GM12878 (cell line): ENCODE data around the gene PAK5. TPM values are rescaled to one million over a fixed set of nuclear protein-coding genes. Genes with fewer than 3 reads are reported as not detected.

ENCODE experiments used
- ATAC-seq: fragments of 200-7000 bp; cut with Tn5 transposase; 3 replicates; pipeline ENCODE4 v1.9.1; 2020; ENCODE audit warnings: mild to moderate bottlenecking, moderate library complexity
- BruUV-seq: library from RNA; stranded (reverse); fragments of 400-500 nt; replicated peaks from 2 replicates; lab custom pipeline; 2021; lab: Mats Ljungman, UMichigan
- CTCF ChIA-PET: fragments of 300-600 bp; sonication (Branson Sonifier 250); formaldehyde crosslinking; extraction: SDS; loops from one replicate; lab custom pipeline; 2021; ENCODE audit warnings: inconsistent platforms; lab: Yijun Ruan, JAX
- POLR2A ChIA-PET: fragments of 350-600 bp; formaldehyde crosslinking; extraction: SDS; loops from one replicate; lab custom pipeline; 2021; ENCODE audit warnings: inconsistent platforms; lab: Charles Lee
- RAD21 ChIA-PET: fragments of 300-600 bp; sonication (Branson Sonifier 250); formaldehyde crosslinking; loops from one replicate; lab custom pipeline; 2023; ENCODE audit warnings: antibody characterized with exemption; ENCODE audit not compliant: unreplicated experiment; lab: Charles Lee
- SMC1A ChIA-PET: fragments of 300-600 bp; sonication (Branson Sonifier 250); formaldehyde crosslinking; loops from one replicate; lab custom pipeline; 2023; ENCODE audit not compliant: unreplicated experiment, uncharacterized antibody; lab: Charles Lee
- DNase-seq: peaks from one replicate; pipeline ENCODE4 v3.0.0-alpha.2; 2011; ENCODE audit warnings: low read depth, low spot score
- FAIRE-seq: peaks from 3 replicates; lab custom pipeline; 2011; peaks lifted over from hg19 to GRCh38; lab: Jason Lieb, UNC
- H2AFZ ChIP-seq: 2 replicates; pipeline ENCODE4 v1.6.0; 2011; ENCODE audit warnings: low read depth, low read length, control low read depth; ENCODE audit not compliant: control insufficient read depth
- H3K27ac ChIP-seq: 2 replicates; pipeline ENCODE4 v1.5.1; 2011; ENCODE audit warnings: control low read depth; ENCODE audit not compliant: control insufficient read depth, insufficient read depth
- H3K27me3 ChIP-seq, 2 experiments: replicated peaks in 1 of 2; 2 replicates each; pipeline versions ENCODE4 v1.6.0 to v1.6.1; 2011; ENCODE audit warnings: low read length in 1 of 2; ENCODE audit not compliant: control insufficient read depth in 2 of 2, insufficient read depth in 2 of 2
- H3K36me3 ChIP-seq, 2 experiments: 2 replicates each; pipeline ENCODE4 v1.5.1; 2011; ENCODE audit warnings: low read length in 1 of 2; ENCODE audit not compliant: control insufficient read depth in 2 of 2, insufficient read depth in 2 of 2
- H3K4me1 ChIP-seq: 2 replicates; pipeline ENCODE4 v1.6.1; 2011; ENCODE audit warnings: mild to moderate bottlenecking, low read length, moderate library complexity, mixed read lengths; ENCODE audit not compliant: control insufficient read depth, insufficient read depth
- H3K4me2 ChIP-seq: 2 replicates; pipeline ENCODE4 v1.6.0; 2011; ENCODE audit warnings: control low read depth; ENCODE audit not compliant: control insufficient read depth, insufficient read depth
- H3K4me3 ChIP-seq: fragments of 200-600 bp; sonication (generic); 2 replicates; pipeline ENCODE4 v1.5.1; 2016
- H3K79me2 ChIP-seq: 2 replicates; pipeline ENCODE4 v1.6.0; 2011; ENCODE audit warnings: low read length; ENCODE audit not compliant: control insufficient read depth, insufficient read depth
- H3K9ac ChIP-seq: 2 replicates; pipeline ENCODE4 v1.8.0; 2011; ENCODE audit warnings: low read length, control low read depth, mixed read lengths; ENCODE audit not compliant: control insufficient read depth, insufficient read depth
- H3K9me3 ChIP-seq: replicated peaks from 3 replicates; pipeline ENCODE4 v1.5.1; 2011; ENCODE audit warnings: mild to moderate bottlenecking, low read length; ENCODE audit not compliant: control insufficient read depth, insufficient read depth
- H4K20me1 ChIP-seq: 2 replicates; pipeline ENCODE4 v1.6.0; 2011; ENCODE audit not compliant: control insufficient read depth, insufficient read depth
- BRCA1 ChIP-seq: IDR thresholded peaks from 2 replicates; pipeline ENCODE4 v1.6.1; 2011; ENCODE audit warnings: low read depth, low read length, improper control_type of control experiment
- EED ChIP-seq: sonication (generic); IDR thresholded peaks from 2 replicates; pipeline ENCODE4 v1.6.1; 2016; ENCODE audit warnings: antibody characterized with exemption, low read depth
- EGR1 ChIP-seq, 2 experiments: IDR thresholded peaks; 1 replicate in 1 of 2; 2 replicates in 1 of 2; pipeline ENCODE4 v1.6.1; 2011 to 2012; ENCODE audit warnings: low read depth in 2 of 2, low read length in 2 of 2, borderline replicate concordance in 1 of 2, mild to moderate bottlenecking in 1 of 2, moderate library complexity in 1 of 2
- KAT2A ChIP-seq: conservative IDR thresholded peaks from 2 replicates; pipeline ENCODE4 v1.6.1; 2011; ENCODE audit warnings: low read depth, low read length; ENCODE audit not compliant: control insufficient read depth
- NFYB ChIP-seq: IDR thresholded peaks from 2 replicates; pipeline ENCODE4 v1.6.1; 2011; ENCODE audit warnings: low read depth, mild to moderate bottlenecking, low read length, improper control_type of control experiment, moderate library complexity; ENCODE audit not compliant: insufficient read depth
- SREBF1 ChIP-seq: IDR thresholded peaks from 2 replicates; pipeline ENCODE4 v1.6.1; 2012; ENCODE audit warnings: mild to moderate bottlenecking, low read length
- ZZZ3 ChIP-seq: IDR thresholded peaks from 2 replicates; pipeline ENCODE4 v1.6.1; 2011; ENCODE audit warnings: low read depth; ENCODE audit not compliant: control insufficient read depth, insufficient read length
- WGBS: methylation state at CpG from one replicate; pipeline ENCODE4 v1.1.6; 2016; ENCODE audit warnings: low lambda C conversion rate; ENCODE audit not compliant: insufficient replicate concordance, insufficient coverage; ENCODE audit errors: missing lambda C conversion rate; 5-methylcytosine and 5-hydroxymethylcytosine counted together
- in situ Hi-C: fragments of 300-500 bp; cut with MboI; formaldehyde crosslinking; loops from 9 replicates; pipeline ENCODE4 v1.14.3; 2018; ENCODE audit warnings: mixed read lengths
- intact Hi-C: fragments of 100-400 bp; cut with micrococcal nuclease; formaldehyde crosslinking; loops from one replicate; pipeline ENCODE4 v1.14.2; 2022; ENCODE audit not compliant: unreplicated experiment
- polyA plus RNA-seq, 11 experiments: library from polyadenylated mRNA; depleted of rRNA in 4 of 11; unstranded in 6 of 11; stranded (reverse) in 5 of 11; fragments of >200 nt; fragmentation: Nextera tagmentation in 4 of 11; fragmentation: Illumina TruSeq in 1 of 11; extraction: Ambion mirVana in 4 of 11; extraction: Trizol in 1 of 11; gene quantifications; 1 replicate in 1 of 11; 2 replicates in 10 of 11; pipeline versions ENCODE4 v1.2.1 to v1.2.3, GENCODE V29; 2011 to 2016; ENCODE audit warnings: inconsistent platforms in 2 of 11, missing spikeins in 2 of 11, low read depth in 1 of 11
- total RNA-seq, 4 experiments: library from RNA; depleted of rRNA in 3 of 4; stranded (reverse); fragments of >200 nt in 3 of 4; fragmentation: Illumina TruSeq in 1 of 4; extraction: Trizol in 1 of 4; gene quantifications; 2 replicates each; pipeline versions ENCODE4 v1.2.1 to v1.2.3, GENCODE V29; 2013 to 2021
- TF ChIP-seq, protein P1 (sequence below): fragments of 450-650 bp; IDR thresholded peaks from 2 replicates; pipeline ENCODE4 v1.6.1; 2016; ENCODE audit warnings: mild to moderate bottlenecking
- TF ChIP-seq, protein P2 (sequence below): fragments of 150-350 bp; IDR thresholded peaks from 2 replicates; pipeline ENCODE4 v1.6.1; 2014; ENCODE audit warnings: mild to moderate bottlenecking, low read depth, low read length
- TF ChIP-seq, protein P3 (sequence below): IDR thresholded peaks from 2 replicates; pipeline ENCODE4 v1.6.1; 2012; ENCODE audit warnings: mild to moderate bottlenecking, low read depth, low read length

The PAK5 gene
- total and polyA plus RNA-seq, 10 of the 15 experiments (the other 5 are each of a cell fraction or from before 2014, with no cell fraction given) = not detected

DNA sequence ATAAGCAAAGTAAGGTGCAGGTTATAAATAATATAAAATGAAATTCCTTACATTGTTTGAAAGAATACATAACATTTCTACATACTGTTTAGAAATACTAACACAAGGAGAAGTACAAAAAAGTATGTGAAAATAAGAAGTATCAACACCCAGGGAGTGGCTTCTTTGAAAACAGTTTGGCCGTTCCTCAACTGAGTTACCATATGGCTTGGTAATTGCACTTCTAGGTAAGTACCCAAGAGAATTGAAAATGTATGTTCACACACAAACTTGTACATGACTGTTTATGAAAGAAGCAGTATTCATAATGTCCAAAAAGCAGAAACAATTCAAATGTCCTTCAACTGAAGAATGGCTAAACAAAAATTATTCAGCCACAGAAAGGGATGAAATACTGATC, 30.7 kb downstream of the PAK5 start (continued):
- TF ChIP-seq, protein P1, sequence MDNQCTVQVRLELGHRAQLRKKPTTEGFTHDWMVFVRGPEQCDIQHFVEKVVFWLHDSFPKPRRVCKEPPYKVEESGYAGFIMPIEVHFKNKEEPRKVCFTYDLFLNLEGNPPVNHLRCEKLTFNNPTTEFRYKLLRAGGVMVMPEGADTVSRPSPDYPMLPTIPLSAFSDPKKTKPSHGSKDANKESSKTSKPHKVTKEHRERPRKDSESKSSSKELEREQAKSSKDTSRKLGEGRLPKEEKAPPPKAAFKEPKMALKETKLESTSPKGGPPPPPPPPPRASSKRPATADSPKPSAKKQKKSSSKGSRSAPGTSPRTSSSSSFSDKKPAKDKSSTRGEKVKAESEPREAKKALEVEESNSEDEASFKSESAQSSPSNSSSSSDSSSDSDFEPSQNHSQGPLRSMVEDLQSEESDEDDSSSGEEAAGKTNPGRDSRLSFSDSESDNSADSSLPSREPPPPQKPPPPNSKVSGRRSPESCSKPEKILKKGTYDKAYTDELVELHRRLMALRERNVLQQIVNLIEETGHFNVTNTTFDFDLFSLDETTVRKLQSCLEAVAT = no peak

DNA sequence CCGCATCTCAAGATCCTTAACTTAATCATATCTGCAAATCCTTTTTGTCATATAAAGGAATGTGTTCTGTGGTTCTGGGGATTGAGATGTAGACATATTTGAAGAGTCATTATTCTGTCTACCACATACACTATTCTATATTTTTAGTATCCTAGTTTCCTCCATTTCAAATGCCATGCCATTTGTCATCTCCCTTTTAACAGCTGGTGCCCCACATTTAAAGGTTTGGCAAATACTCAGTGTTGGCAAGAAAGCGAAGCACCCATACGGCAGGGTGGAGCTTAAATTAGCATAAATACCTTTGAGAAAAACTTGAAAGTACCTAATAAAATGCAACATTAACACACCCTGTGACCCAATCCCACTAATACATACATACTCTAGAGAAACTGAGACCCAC, 31.7 kb downstream of the PAK5 start:
- Histone ChIP-seq H3K9ac (no peak overlapping the region), H3K4me2 (no peak overlapping the region), H3K4me3 (no peak overlapping the region), H3K79me2 (no peaks in the 10 kb centered on the region), H3K9me3 (no peaks in the 10 kb centered on the region), H3K36me3 (no peaks in the 10 kb centered on the region), H2AFZ (no peak overlapping the region), H4K20me1 (no peaks in the 10 kb centered on the region), H3K27me3 (no peaks in the 10 kb centered on the region), H3K4me1 (no peaks in the 10 kb centered on the region), H3K27ac (no peak overlapping the region)
- ChIA-PET RAD21 (no interaction called here), CTCF (no interaction called here), SMC1A (no interaction called here), POLR2A (no interaction called here)
- intact Hi-C loops = no loop called here
- no peak for FAIRE-seq
- no TSS peak for BruUV-seq
- no peak for ATAC-seq
- WGBS = 31% methylated on average over 3 of the region's 3 CpGs
- TF ChIP-seq, protein P2, sequence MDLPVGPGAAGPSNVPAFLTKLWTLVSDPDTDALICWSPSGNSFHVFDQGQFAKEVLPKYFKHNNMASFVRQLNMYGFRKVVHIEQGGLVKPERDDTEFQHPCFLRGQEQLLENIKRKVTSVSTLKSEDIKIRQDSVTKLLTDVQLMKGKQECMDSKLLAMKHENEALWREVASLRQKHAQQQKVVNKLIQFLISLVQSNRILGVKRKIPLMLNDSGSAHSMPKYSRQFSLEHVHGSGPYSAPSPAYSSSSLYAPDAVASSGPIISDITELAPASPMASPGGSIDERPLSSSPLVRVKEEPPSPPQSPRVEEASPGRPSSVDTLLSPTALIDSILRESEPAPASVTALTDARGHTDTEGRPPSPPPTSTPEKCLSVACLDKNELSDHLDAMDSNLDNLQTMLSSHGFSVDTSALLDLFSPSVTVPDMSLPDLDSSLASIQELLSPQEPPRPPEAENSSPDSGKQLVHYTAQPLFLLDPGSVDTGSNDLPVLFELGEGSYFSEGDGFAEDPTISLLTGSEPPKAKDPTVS = no peak
- in situ Hi-C loops = no loop called here
- DNase-seq = no peak

DNA sequence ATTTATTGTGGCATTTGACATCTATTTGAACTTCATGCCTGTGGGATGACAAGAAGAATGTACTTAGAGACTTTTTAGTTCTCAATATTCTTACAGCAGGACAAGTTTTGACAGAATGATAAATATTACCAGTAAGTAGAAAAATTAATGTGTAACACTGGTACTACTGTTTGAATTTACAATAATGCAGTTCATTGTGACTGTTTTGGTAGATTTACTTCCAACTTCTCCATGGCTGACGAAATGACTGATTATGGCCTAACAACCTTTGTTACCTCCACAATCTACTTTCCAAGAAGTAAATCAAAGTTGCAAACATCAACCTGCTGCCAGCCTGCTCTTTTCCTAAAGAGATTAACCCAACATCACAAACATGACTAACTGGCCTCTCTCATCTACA, 38.5 kb downstream of the PAK5 start:
- intact Hi-C loops (no loop called here), in situ Hi-C loops (no loop called here)
- Histone ChIP-seq H3K79me2 (no peaks in the 10 kb centered on the region), H3K27me3 (no peaks in the 10 kb centered on the region), H3K36me3 (no peaks in the 10 kb centered on the region), H3K9ac (no peak overlapping the region), H4K20me1 (no peaks in the 10 kb centered on the region), H3K4me2 (no peak overlapping the region), H3K9me3 (no peaks in the 10 kb centered on the region), H3K4me3 (no peak overlapping the region), H2AFZ (no peak overlapping the region), H3K4me1 (no peaks in the 10 kb centered on the region), H3K27ac (no peak overlapping the region)
- FAIRE-seq (no peak), DNase-seq (no peak), ATAC-seq (no peak)
- ChIA-PET SMC1A (no interaction called here), POLR2A (no interaction called here), RAD21 (no interaction called here), CTCF (no interaction called here)
- BruUV-seq = no TSS peak
- 0% methylated on average over 1 of the region's 1 CpG for WGBS
- no peak for TF ChIP-seq SREBF1
- TF ChIP-seq, protein P3, sequence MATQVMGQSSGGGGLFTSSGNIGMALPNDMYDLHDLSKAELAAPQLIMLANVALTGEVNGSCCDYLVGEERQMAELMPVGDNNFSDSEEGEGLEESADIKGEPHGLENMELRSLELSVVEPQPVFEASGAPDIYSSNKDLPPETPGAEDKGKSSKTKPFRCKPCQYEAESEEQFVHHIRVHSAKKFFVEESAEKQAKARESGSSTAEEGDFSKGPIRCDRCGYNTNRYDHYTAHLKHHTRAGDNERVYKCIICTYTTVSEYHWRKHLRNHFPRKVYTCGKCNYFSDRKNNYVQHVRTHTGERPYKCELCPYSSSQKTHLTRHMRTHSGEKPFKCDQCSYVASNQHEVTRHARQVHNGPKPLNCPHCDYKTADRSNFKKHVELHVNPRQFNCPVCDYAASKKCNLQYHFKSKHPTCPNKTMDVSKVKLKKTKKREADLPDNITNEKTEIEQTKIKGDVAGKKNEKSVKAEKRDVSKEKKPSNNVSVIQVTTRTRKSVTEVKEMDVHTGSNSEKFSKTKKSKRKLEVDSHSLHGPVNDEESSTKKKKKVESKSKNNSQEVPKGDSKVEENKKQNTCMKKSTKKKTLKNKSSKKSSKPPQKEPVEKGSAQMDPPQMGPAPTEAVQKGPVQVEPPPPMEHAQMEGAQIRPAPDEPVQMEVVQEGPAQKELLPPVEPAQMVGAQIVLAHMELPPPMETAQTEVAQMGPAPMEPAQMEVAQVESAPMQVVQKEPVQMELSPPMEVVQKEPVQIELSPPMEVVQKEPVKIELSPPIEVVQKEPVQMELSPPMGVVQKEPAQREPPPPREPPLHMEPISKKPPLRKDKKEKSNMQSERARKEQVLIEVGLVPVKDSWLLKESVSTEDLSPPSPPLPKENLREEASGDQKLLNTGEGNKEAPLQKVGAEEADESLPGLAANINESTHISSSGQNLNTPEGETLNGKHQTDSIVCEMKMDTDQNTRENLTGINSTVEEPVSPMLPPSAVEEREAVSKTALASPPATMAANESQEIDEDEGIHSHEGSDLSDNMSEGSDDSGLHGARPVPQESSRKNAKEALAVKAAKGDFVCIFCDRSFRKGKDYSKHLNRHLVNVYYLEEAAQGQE = no peak
- TF ChIP-seq ZZZ3 = no peak
- TF ChIP-seq KAT2A = no peak
- TF ChIP-seq EED = no peak
- no peak for TF ChIP-seq BRCA1
- TF ChIP-seq NFYB = no peak
- no peak for TF ChIP-seq EGR1 (IDR thresholded peaks at IDR 0.05; ENCODE audit: borderline replicate concordance in 1 of 2, low read depth in 2 of 2, low read length in 2 of 2)
